HG02970 (cell line): ENCODE data around the gene ATXN7.

Experiments
- ATAC-seq: cut with Tn5 transposase; IDR thresholded peaks from one replicate; pipeline ENCODE4 v1.9.1; 2021; ENCODE audit warnings: mild to moderate bottlenecking, moderate library complexity, moderate number of reproducible peaks; ENCODE audit not compliant: unreplicated experiment, low FRiP score

Gene ATXN7

GRCh38 chr3:63960048-63960711 is 96.5 kb downstream of the ATXN7 start:
- ATAC-seq, result no peak

GRCh38 chr3:63961891-63962290 is 98.2 kb downstream of the ATXN7 start:
- peak; percentile 85 for ATAC-seq

GRCh38 chr3:63963496-63963895 is 99.8 kb downstream of the ATXN7 start:
- no peak for ATAC-seq

GRCh38 chr3:63964681-63965485 is 101.2 kb downstream of the ATXN7 start:
- no peak for ATAC-seq

GRCh38 chr3:63966007-63966406 is 102.3 kb downstream of the ATXN7 start:
- no peak for ATAC-seq

GRCh38 chr3:63966871-63967270 is 103.2 kb downstream of the ATXN7 start:
- ATAC-seq, result no peak

GRCh38 chr3:63967675-63968611 is 104.3 kb downstream of the ATXN7 start:
- ATAC-seq, result peak; percentile 37

- peak; percentile 12 for ATAC-seq
Observed at GRCh38 chr3:63968612-63969350, 105.1 kb downstream of the ATXN7 start.

GRCh38 chr3:63969876-63970275 is 106.2 kb downstream of the ATXN7 start:
- ATAC-seq, result no peak

GRCh38 chr3:63970631-63971475 is 107.2 kb downstream of the ATXN7 start:
- no peak for ATAC-seq

- ATAC-seq, result no peak
Observed at GRCh38 chr3:63972196-63972595, 108.5 kb downstream of the ATXN7 start.

- ATAC-seq, result no peak
Observed at GRCh38 chr3:63972987-63973386, 109.3 kb downstream of the ATXN7 start.

- ATAC-seq, result no peak
Observed at GRCh38 chr3:63973406-63973805, 109.7 kb downstream of the ATXN7 start.

GRCh38 chr3:63974451-63974850 is 110.8 kb downstream of the ATXN7 start:
- ATAC-seq, result no peak

GRCh38 chr3:63975723-63976122 is 112.1 kb downstream of the ATXN7 start:
- no peak for ATAC-seq

GRCh38 chr3:63976161-63976871 is 112.6 kb downstream of the ATXN7 start:
- no peak for ATAC-seq

- ATAC-seq, result no peak
Observed at GRCh38 chr3:63976872-63977200, 113.2 kb downstream of the ATXN7 start.

- ATAC-seq, result no peak
Observed at GRCh38 chr3:63977893-63978292, 114.2 kb downstream of the ATXN7 start.
